ENCODE results near the gene UIMC1. TPM values are rescaled to one million over a fixed set of nuclear protein-coding genes. Genes with fewer than 3 reads are reported as not detected.

The UIMC1 gene
- total RNA-seq, 1 donor from 2014 or later, result 65.2 TPM

- no peak for DNase-seq
- Mint-ChIP-seq H3K4me3 (no peak overlapping the region), H3K27me3 (peaks cover 21% of the 10 kb centered on the region), H3K27ac (no peak overlapping the region), H3K36me3 (ENCODE audit: low read depth) (no peaks in the 10 kb centered on the region), H3K4me1 (no peaks in the 10 kb centered on the region), H3K9me3 (no peaks in the 10 kb centered on the region)
- intact Hi-C loops (cut with micrococcal nuclease), result no loop called here
Measured at GRCh38 chr5:176866707-176867310, 139.8 kb downstream of the UIMC1 start.

GRCh38 chr5:176865964-176866363 is 140.6 kb downstream of the UIMC1 start:
- no peak overlapping the region for H3K4me3 Mint-ChIP-seq
- H3K27me3 Mint-ChIP-seq, result peaks cover 21% of the 10 kb centered on the region
- H3K4me1 Mint-ChIP-seq, result no peaks in the 10 kb centered on the region
- no peak overlapping the region for H3K27ac Mint-ChIP-seq
- no peaks in the 10 kb centered on the region for H3K36me3 Mint-ChIP-seq (ENCODE audit: low read depth)
- H3K9me3 Mint-ChIP-seq, result no peaks in the 10 kb centered on the region
- DNase-seq, result no peak
- intact Hi-C loops (cut with micrococcal nuclease), result no loop called here

DNA sequence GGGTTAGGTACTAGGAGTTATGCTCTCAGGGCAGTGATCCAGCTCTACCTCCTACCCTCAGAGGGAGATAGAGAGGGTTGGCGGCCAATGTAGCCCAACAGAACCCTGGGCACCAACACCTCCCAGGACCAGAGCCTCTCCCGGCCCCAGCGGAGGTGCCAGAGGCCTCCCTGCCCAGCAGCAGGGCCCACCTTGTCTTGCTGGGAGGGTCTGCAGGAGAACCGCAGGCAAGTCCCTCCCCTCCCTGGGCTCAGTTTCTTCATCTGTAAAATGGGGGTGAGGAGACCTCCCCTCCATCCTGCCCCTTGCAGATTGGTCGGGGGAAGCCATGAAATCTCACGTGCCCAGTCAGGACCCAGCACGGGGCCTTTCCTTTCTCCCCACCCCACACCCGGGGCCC is 141.8 kb downstream of the UIMC1 start:
- Mint-ChIP-seq H3K9me3 (no peaks in the 10 kb centered on the region), H3K27ac (no peak overlapping the region), H3K4me3 (no peak overlapping the region), H3K4me1 (no peaks in the 10 kb centered on the region), H3K36me3 (ENCODE audit: low read depth) (no peaks in the 10 kb centered on the region), H3K27me3 (peaks cover 21% of the 10 kb centered on the region)
- intact Hi-C loops (cut with micrococcal nuclease), result no loop called here
- no peak for DNase-seq

GRCh38 chr5:176863765-176864098 is 142.8 kb downstream of the UIMC1 start:
- Mint-ChIP-seq H3K4me3 (no peak overlapping the region), H3K27ac (no peak overlapping the region), H3K4me1 (no peaks in the 10 kb centered on the region), H3K36me3 (ENCODE audit: low read depth) (no peaks in the 10 kb centered on the region), H3K9me3 (no peaks in the 10 kb centered on the region), H3K27me3 (peaks cover 21% of the 10 kb centered on the region)
- intact Hi-C loops (cut with micrococcal nuclease), result no loop called here
- DNase-seq, result no peak

GRCh38 chr5:176863041-176863764 is 143.4 kb downstream of the UIMC1 start:
- H3K4me3 Mint-ChIP-seq, result no peak overlapping the region
- H3K27me3 Mint-ChIP-seq, result peaks cover 21% of the 10 kb centered on the region
- DNase-seq, result no peak
- H3K36me3 Mint-ChIP-seq (ENCODE audit: low read depth), result no peaks in the 10 kb centered on the region
- intact Hi-C loops (cut with micrococcal nuclease), result no loop called here
- H3K4me1 Mint-ChIP-seq, result no peaks in the 10 kb centered on the region
- no peaks in the 10 kb centered on the region for H3K9me3 Mint-ChIP-seq
- no peak overlapping the region for H3K27ac Mint-ChIP-seq

DNA sequence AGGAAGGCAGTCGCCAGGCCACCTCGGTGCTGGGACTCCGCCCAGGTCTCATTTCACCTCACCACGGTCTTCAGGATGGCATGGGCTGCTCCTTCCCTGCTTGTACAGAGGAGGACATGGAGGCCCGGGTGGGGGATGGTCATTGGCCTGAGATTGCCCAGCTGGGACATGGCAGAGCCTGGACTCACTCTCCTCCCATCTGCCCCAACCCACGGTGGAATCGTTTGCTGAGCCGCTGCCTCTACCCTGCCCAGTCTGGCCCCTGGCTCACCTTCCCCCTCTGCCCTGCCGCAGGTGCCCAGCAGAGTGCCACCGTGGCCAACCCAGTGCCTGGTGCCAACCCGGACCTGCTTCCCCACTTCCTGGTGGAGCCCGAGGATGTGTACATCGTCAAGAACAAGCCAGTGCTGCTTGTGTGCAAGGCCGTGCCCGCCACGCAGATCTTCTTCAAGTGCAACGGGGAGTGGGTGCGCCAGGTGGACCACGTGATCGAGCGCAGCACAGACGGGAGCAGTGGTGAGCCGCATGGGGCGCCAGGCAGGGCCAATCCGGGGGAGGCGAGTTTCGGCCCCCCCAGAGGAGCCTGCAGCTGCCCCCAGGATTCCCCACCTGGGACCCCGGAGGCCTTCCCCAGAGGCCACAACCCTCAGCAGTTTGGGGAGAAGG is 144.1 kb downstream of the UIMC1 start:
- H3K4me1 Mint-ChIP-seq, result no peaks in the 10 kb centered on the region
- no peaks in the 10 kb centered on the region for H3K36me3 Mint-ChIP-seq (ENCODE audit: low read depth)
- peaks cover 19% of the 10 kb centered on the region for H3K27me3 Mint-ChIP-seq
- no peak overlapping the region for H3K4me3 Mint-ChIP-seq
- H3K9me3 Mint-ChIP-seq, result no peaks in the 10 kb centered on the region
- intact Hi-C loops (cut with micrococcal nuclease), result no loop called here
- DNase-seq, result no peak
- H3K27ac Mint-ChIP-seq, result no peak overlapping the region

DNA sequence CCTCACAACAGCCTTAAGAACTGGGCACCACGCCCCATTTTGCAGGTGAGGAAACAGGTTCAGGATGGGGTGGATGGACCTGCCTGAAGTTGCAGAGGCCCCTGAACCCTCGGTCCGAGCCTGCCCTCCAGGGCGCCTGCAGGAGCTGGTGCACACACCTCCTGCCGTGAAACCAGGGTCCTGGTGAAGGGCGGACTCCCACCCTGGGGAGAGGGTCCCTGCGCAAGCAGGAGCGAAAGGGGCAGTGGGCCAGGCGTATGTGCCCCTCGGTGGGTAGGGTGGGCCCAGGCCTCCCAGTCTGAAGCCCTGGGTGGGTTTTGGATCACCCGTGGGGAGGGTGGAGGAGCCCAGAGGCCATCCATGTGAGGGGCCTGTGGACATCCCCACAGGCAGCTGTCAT is 145.3 kb downstream of the UIMC1 start:
- H3K27ac Mint-ChIP-seq, result no peak overlapping the region
- peaks cover 10% of the 10 kb centered on the region for H3K27me3 Mint-ChIP-seq
- H3K4me3 Mint-ChIP-seq, result no peak overlapping the region
- intact Hi-C loops (cut with micrococcal nuclease), result no loop called here
- no peak for DNase-seq
- no peaks in the 10 kb centered on the region for H3K4me1 Mint-ChIP-seq
- no peaks in the 10 kb centered on the region for H3K36me3 Mint-ChIP-seq (ENCODE audit: low read depth)
- no peaks in the 10 kb centered on the region for H3K9me3 Mint-ChIP-seq

DNA sequence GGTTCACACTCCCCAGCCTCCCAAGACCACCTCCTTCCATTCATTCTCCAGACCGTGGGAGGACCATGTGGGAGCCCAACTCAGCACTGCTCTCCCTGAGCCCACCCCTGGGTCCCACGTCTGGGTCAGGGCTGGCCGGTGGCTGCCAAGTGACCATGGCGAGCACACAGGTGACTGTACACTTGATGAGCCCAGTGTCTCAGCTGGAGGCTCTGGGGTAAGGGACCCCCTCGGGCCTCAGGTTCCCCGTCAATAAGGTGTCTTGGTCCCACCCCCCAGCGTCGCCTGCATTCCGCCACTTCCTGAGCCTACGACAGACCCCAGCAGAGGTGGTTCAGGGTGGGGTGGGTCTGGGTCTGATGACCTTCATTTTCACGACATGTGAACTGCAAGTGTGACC is 146.2 kb downstream of the UIMC1 start:
- no peaks in the 10 kb centered on the region for H3K36me3 Mint-ChIP-seq (ENCODE audit: low read depth)

GRCh38 chr5:176859916-176860315 is 146.7 kb downstream of the UIMC1 start:
- intact Hi-C loops (cut with micrococcal nuclease), result no loop called here
- peaks cover 8% of the 10 kb centered on the region for H3K27me3 Mint-ChIP-seq
- no peaks in the 10 kb centered on the region for H3K36me3 Mint-ChIP-seq (ENCODE audit: low read depth)
- no peaks in the 10 kb centered on the region for H3K4me1 Mint-ChIP-seq
- H3K9me3 Mint-ChIP-seq, result no peaks in the 10 kb centered on the region
- H3K27ac Mint-ChIP-seq, result no peak overlapping the region
- H3K4me3 Mint-ChIP-seq, result no peak overlapping the region
- no peak for DNase-seq

More for the DNA sequence above, 146.2 kb downstream of the UIMC1 start:
- Mint-ChIP-seq H3K9me3 (no peaks in the 10 kb centered on the region), H3K4me1 (no peaks in the 10 kb centered on the region), H3K27ac (no peak overlapping the region), H3K4me3 (no peak overlapping the region), H3K27me3 (peaks cover 8% of the 10 kb centered on the region)
- intact Hi-C loops (cut with micrococcal nuclease), result no loop called here
- no peak for DNase-seq

DNA sequence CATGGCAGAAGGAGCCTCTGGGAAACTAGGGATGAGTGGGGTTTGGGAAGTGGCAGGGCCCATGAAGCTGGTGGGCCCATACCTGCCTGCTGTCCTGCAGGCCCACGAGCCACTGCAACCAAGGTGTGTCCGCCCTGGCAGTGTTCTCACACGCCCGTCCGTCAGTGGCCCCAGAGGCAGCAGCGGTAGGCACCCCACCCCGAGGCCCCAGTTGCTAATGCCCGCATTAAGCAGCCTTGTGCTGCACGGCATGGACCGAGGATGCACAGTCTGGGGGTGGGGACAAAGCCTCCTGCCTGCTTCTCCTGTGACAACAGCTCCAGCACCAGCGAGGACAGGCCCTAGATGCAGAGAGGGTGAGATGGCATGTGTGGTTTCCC is 148.7 kb downstream of the UIMC1 start:
- no peaks in the 10 kb centered on the region for H3K9me3 Mint-ChIP-seq
- DNase-seq, result no peak
- peaks cover under 1% of the 10 kb centered on the region for H3K27me3 Mint-ChIP-seq
- no peaks in the 10 kb centered on the region for H3K36me3 Mint-ChIP-seq (ENCODE audit: low read depth)
- H3K4me1 Mint-ChIP-seq, result no peaks in the 10 kb centered on the region
- intact Hi-C loops (cut with micrococcal nuclease), result no loop called here
- no peak overlapping the region for H3K4me3 Mint-ChIP-seq
- no peak overlapping the region for H3K27ac Mint-ChIP-seq

DNA sequence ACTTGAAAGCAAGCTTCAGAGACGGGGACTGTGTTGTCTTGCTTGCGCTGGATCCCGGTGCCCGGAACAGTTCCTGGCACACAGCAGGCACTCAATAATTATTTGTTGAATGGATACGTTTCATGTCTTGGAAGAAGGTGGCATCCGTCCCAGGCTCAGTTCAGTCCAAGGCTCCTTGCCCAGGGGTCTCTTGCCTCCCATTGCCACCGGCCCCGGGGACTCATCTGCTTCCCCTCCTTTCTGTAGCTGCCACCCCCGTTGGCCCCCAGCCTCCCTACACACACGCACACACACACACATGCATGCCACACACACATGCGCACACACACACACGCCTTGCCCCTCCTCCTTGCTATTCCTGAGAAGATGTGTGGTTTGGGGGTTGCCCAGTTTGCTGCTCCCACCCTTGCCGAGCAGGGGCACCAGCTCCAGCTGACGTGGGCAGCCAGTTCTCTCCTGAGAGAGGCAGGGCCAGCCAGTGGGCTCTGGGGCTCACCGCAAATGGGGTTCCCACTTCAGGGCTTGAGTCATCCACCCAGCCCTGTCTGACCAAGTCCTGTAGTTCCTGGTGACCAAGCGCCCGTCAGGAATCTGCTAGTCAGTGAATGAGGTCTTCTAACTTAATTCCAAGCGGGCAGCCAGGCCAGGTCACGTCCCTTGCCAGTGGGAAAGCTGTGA is 149.2 kb downstream of the UIMC1 start:
- no peaks in the 10 kb centered on the region for H3K27me3 Mint-ChIP-seq
- H3K4me3 Mint-ChIP-seq, result no peak overlapping the region
- no peaks in the 10 kb centered on the region for H3K9me3 Mint-ChIP-seq
- no peak for DNase-seq
- H3K4me1 Mint-ChIP-seq, result no peaks in the 10 kb centered on the region
- intact Hi-C loops (cut with micrococcal nuclease), result no loop called here
- no peaks in the 10 kb centered on the region for H3K36me3 Mint-ChIP-seq (ENCODE audit: low read depth)
- H3K27ac Mint-ChIP-seq, result no peak overlapping the region

GRCh38 chr5:176856746-176857145 is 149.8 kb downstream of the UIMC1 start:
- no peak overlapping the region for H3K4me3 Mint-ChIP-seq
- H3K9me3 Mint-ChIP-seq, result no peaks in the 10 kb centered on the region
- no peaks in the 10 kb centered on the region for H3K36me3 Mint-ChIP-seq (ENCODE audit: low read depth)
- H3K27ac Mint-ChIP-seq, result no peak overlapping the region
- H3K27me3 Mint-ChIP-seq, result no peaks in the 10 kb centered on the region
- no peak for DNase-seq
- no peaks in the 10 kb centered on the region for H3K4me1 Mint-ChIP-seq
- intact Hi-C loops (cut with micrococcal nuclease), result no loop called here

- Mint-ChIP-seq H3K27ac (no peak overlapping the region), H3K4me3 (no peak overlapping the region), H3K36me3 (ENCODE audit: low read depth) (no peaks in the 10 kb centered on the region), H3K27me3 (no peaks in the 10 kb centered on the region), H3K4me1 (no peaks in the 10 kb centered on the region), H3K9me3 (no peaks in the 10 kb centered on the region)
- DNase-seq, result no peak
- intact Hi-C loops (cut with micrococcal nuclease), result no loop called here
Measured at GRCh38 chr5:176855598-176855997, 151.0 kb downstream of the UIMC1 start.

All from activated CD4-positive, alpha-beta T cell treated with anti-CD3 and anti-CD28 coated beads, Interleukin-2, amount 10 ng/mL, durations not matched to agents 24 days and 14 days (primary cell).